Measurements from ENCODE around the gene TYMP.

- no peak for TF ChIP-seq CTCF (IDR thresholded peaks at IDR 0.05)
- no peak for TF ChIP-seq ATF1 (CRISPR knock-in tag; IDR thresholded peaks at IDR 0.05)
- TF ChIP-seq MLX (CRISPR knock-in tag; IDR thresholded peaks at IDR 0.05) = no peak
These were observed 50.1 kb downstream of the TYMP start for GRCh38 chr22:50479721-50480120.

Measured in WTC11 (cell line).